SK-N-SH (cell line): ENCODE data around the gene POLR3H. TPM values are rescaled to one million over a fixed set of nuclear protein-coding genes. Genes with fewer than 3 reads are reported as not detected.

ENCODE experiments used
- CTCF ChIA-PET: fragments of 300-600, 350-600 bp; formaldehyde crosslinking; extraction: SDS; loops from one replicate; lab custom pipeline; 2021; lab: Yijun Ruan, JAX
- POLR2A ChIA-PET: fragments of 350-600 bp; sonication (Branson Sonifier 250); formaldehyde crosslinking; extraction: SDS; loops from one replicate; lab custom pipeline; 2020; ENCODE audit warnings: antibody characterized with exemption, inconsistent platforms; lab: Yijun Ruan, JAX
- DNase-seq: peaks from one replicate; pipeline ENCODE4 v3.0.0; 2012
- H2AFZ ChIP-seq: fragments of 200-600 bp; sonication (generic); 2 replicates; pipeline ENCODE4 v1.8.1; 2016; ENCODE audit warnings: antibody characterized with exemption, mild to moderate bottlenecking, low read depth
- H3F3A ChIP-seq: fragments of 200-600 bp; sonication (generic); replicated peaks from 2 replicates; pipeline ENCODE3; 2016; ENCODE audit warnings: antibody characterized with exemption, mild to moderate bottlenecking; ENCODE audit not compliant: insufficient read depth
- H3K27ac ChIP-seq, 2 experiments: fragments of 200-500 bp in 1 of 2; fragments of 200-600 bp in 1 of 2; sonication (Bioruptor generic) in 1 of 2; sonication (generic), shearing (Covaris generic) in 1 of 2; 2 replicates each; pipeline versions ENCODE4 v1.5.1 to v1.6.1; 2014 to 2016; ENCODE audit warnings: low read depth in 2 of 2, inconsistent platforms in 1 of 2, low read length in 1 of 2, mild to moderate bottlenecking in 1 of 2, mixed read lengths in 1 of 2
- H3K27me3 ChIP-seq: fragments of 200-600 bp; sonication (generic), shearing (Covaris generic); 2 replicates; pipeline ENCODE4 v1.6.1; 2016; ENCODE audit warnings: mixed run types; ENCODE audit not compliant: insufficient read depth
- H3K36me3 ChIP-seq, 2 experiments: fragments of 200-500 bp in 1 of 2; fragments of 200-600 bp in 1 of 2; sonication (Bioruptor generic) in 1 of 2; sonication (generic) in 1 of 2; replicated peaks in 1 of 2; 2 replicates each; pipeline versions ENCODE3 to v1.5.1; 2014 to 2016; ENCODE audit warnings: low read length in 1 of 2, mild to moderate bottlenecking in 1 of 2; ENCODE audit not compliant: insufficient read depth in 2 of 2, control insufficient read depth in 1 of 2
- H3K4me1 ChIP-seq, 2 experiments: fragments of 200-500 bp in 1 of 2; fragments of 200-600 bp in 1 of 2; sonication (Bioruptor generic) in 1 of 2; sonication (generic), shearing (Covaris generic) in 1 of 2; 2 replicates each; pipeline versions ENCODE4 v1.5.1 to v1.6.1; 2014 to 2016; ENCODE audit warnings: low read depth in 1 of 2, low read length in 1 of 2, mixed run types in 1 of 2; ENCODE audit not compliant: insufficient read depth in 2 of 2, control insufficient read depth in 1 of 2
- H3K4me2 ChIP-seq: fragments of 200-600 bp; sonication (generic), shearing (Covaris generic); 2 replicates; pipeline ENCODE4 v1.6.1; 2017; ENCODE audit warnings: mixed run types
- H3K4me3 ChIP-seq, 2 experiments: fragments of 200-500 bp in 1 of 2; fragments of 200-600 bp in 1 of 2; sonication (Bioruptor generic) in 1 of 2; sonication (generic), shearing (Covaris generic) in 1 of 2; 2 replicates each; pipeline versions ENCODE4 v1.5.1 to v1.8.1; 2014 to 2016; ENCODE audit warnings: low read depth in 2 of 2, inconsistent platforms in 1 of 2, low read length in 1 of 2, mild to moderate bottlenecking in 1 of 2, mixed read lengths in 1 of 2, moderate library complexity in 1 of 2
- H3K79me2 ChIP-seq: fragments of 200-600 bp; sonication (generic); 2 replicates; pipeline ENCODE4 v1.8.1; 2017; ENCODE audit warnings: mild to moderate bottlenecking; ENCODE audit not compliant: insufficient read depth
- H3K9ac ChIP-seq: fragments of 200-600 bp; sonication (generic); 2 replicates; pipeline ENCODE4 v1.6.1; 2017; ENCODE audit warnings: mixed run types
- H3K9me2 ChIP-seq: fragments of 200-600 bp; sonication (generic); 2 replicates; pipeline ENCODE4 v1.6.1; 2017; ENCODE audit warnings: mixed run types
- H3K9me3 ChIP-seq: fragments of 200-600 bp; sonication (generic); 2 replicates; pipeline ENCODE4 v1.6.1; 2017; ENCODE audit warnings: mixed run types, mild to moderate bottlenecking, moderate library complexity
- H4K20me1 ChIP-seq: fragments of 200-600 bp; sonication (generic); 2 replicates; pipeline ENCODE4 v1.6.1; 2017; ENCODE audit warnings: mild to moderate bottlenecking, mixed run types; ENCODE audit not compliant: insufficient read depth
- CHD2 ChIP-seq: fragments of 150-350 bp; IDR thresholded peaks from 2 replicates; pipeline ENCODE4 v1.6.1; 2018; ENCODE audit warnings: low read length; ENCODE audit not compliant: partially characterized antibody
- ELF1 ChIP-seq: IDR thresholded peaks from 2 replicates; pipeline ENCODE4 v1.4.0; 2012
- GABPA ChIP-seq: IDR thresholded peaks from 2 replicates; pipeline ENCODE4 v1.4.0; 2012; ENCODE audit warnings: low read depth, mild to moderate bottlenecking
- JUND ChIP-seq: IDR thresholded peaks from 2 replicates; pipeline ENCODE4 v1.4.0; 2012
- MAX ChIP-seq: IDR thresholded peaks from 2 replicates; pipeline ENCODE4 v1.4.0; 2012; ENCODE audit warnings: low read depth
- MEF2A ChIP-seq: IDR thresholded peaks from 2 replicates; pipeline ENCODE4 v1.4.0; 2012; ENCODE audit warnings: low read depth, borderline replicate concordance
- NRF1 ChIP-seq: IDR thresholded peaks from 2 replicates; pipeline ENCODE4 v1.6.1; 2012; ENCODE audit warnings: low read depth, mild to moderate bottlenecking, low read length
- PBX3 ChIP-seq: IDR thresholded peaks from 2 replicates; pipeline ENCODE4; 2012
- RAD21 ChIP-seq: IDR thresholded peaks from 2 replicates; pipeline ENCODE4 v1.6.1; 2012; ENCODE audit warnings: mild to moderate bottlenecking, low read length
- REST ChIP-seq: IDR thresholded peaks from 2 replicates; pipeline ENCODE4 v1.6.1; 2012; ENCODE audit warnings: mild to moderate bottlenecking, low read depth, low read length, moderate library complexity
- RXRA ChIP-seq: IDR thresholded peaks from 2 replicates; pipeline ENCODE4 v1.4.0; 2012; ENCODE audit warnings: low read depth, mild to moderate bottlenecking, borderline replicate concordance
- SIN3A ChIP-seq: IDR thresholded peaks from 2 replicates; pipeline ENCODE4 v1.6.1; 2012; ENCODE audit warnings: low read depth, mild to moderate bottlenecking, low read length, moderate library complexity, borderline replicate concordance
- SMC3 ChIP-seq: IDR thresholded peaks from 2 replicates; pipeline ENCODE4 v1.6.1; 2012; ENCODE audit warnings: low read depth, low read length, improper control_type of control experiment
- TCF12 ChIP-seq: IDR thresholded peaks from 2 replicates; pipeline ENCODE4 v1.4.0; 2012
- TEAD4 ChIP-seq: IDR thresholded peaks from 2 replicates; pipeline ENCODE4 v1.4.0; 2012; ENCODE audit warnings: mild to moderate bottlenecking, borderline replicate concordance; ENCODE audit not compliant: insufficient read depth
- USF2 ChIP-seq: fragments of 150-350 bp; IDR thresholded peaks from 2 replicates; pipeline ENCODE4 v1.6.1; 2017; ENCODE audit warnings: antibody characterized with exemption, low read length, low read depth, borderline replicate concordance
- YY1 ChIP-seq: IDR thresholded peaks from 2 replicates; pipeline ENCODE4 v1.4.0; 2012; ENCODE audit warnings: low read depth, mild to moderate bottlenecking
- ZBTB33 ChIP-seq: IDR thresholded peaks from 2 replicates; pipeline ENCODE4 v1.4.0; 2012; ENCODE audit warnings: low read depth, borderline replicate concordance
- WGBS: methylation state at CpG from one replicate; pipeline ENCODE4 v1.1.6; 2017; ENCODE audit warnings: low lambda C conversion rate; 5-methylcytosine and 5-hydroxymethylcytosine counted together
- polyA plus RNA-seq, 3 experiments: library from polyadenylated mRNA; depleted of rRNA; stranded (reverse); fragments of >200 nt; gene quantifications; 2 replicates each; pipeline ENCODE4 v1.2.3, GENCODE V29; 2012

Gene POLR3H
- polyA plus RNA-seq, 1 of the 3 experiments (the other 2 are of a cell fraction) = 22.9 TPM

GRCh38 chr22:41585898-41586297 lies 41.6 kb upstream of the POLR3H start:
- Histone ChIP-seq H3K79me2 (peaks cover 17% of the 10 kb centered on the region; the same call in 1 of the 2 replicates), H4K20me1 (no peaks in the 10 kb centered on the region), H3K9me2 (no peaks in the 10 kb centered on the region), H3K4me1 (peaks cover 0 to 5% of the 10 kb centered on the region in 2 experiments; a peak in 1 of 4 replicates), H3F3A (no peaks in the 10 kb centered on the region), H3K4me3 (no peak overlapping the region), H3K27ac (no peak overlapping the region), H2AFZ (no peak overlapping the region), H3K9me3 (no peaks in the 10 kb centered on the region), H3K9ac (no peak overlapping the region), H3K4me2 (no peak overlapping the region), H3K36me3 (no peaks in the 10 kb centered on the region), H3K27me3 (no peaks in the 10 kb centered on the region)
- DNase-seq = no peak
- WGBS = 92% methylated on average over 6 of the region's 7 CpGs
- POLR2A ChIA-PET = no interaction called here
- CTCF ChIA-PET = no interaction called here
- TF ChIP-seq CHD2 = no peak
- TF ChIP-seq TCF12 = no peak
- no peak for TF ChIP-seq YY1
- no peak for TF ChIP-seq SMC3
- TF ChIP-seq NRF1 = no peak
- TF ChIP-seq GABPA = no peak
- no peak for TF ChIP-seq TEAD4
- TF ChIP-seq REST = no peak

- Histone ChIP-seq H4K20me1 (no peaks in the 10 kb centered on the region), H3F3A (no peaks in the 10 kb centered on the region), H3K27me3 (no peaks in the 10 kb centered on the region), H2AFZ (no peak overlapping the region), H3K4me2 (no peak overlapping the region), H3K79me2 (peaks cover 17% of the 10 kb centered on the region; the same call in 1 of the 2 replicates), H3K4me3 (no peak overlapping the region), H3K4me1 (peaks cover 0 to 5% of the 10 kb centered on the region in 2 experiments; a peak in 1 of 4 replicates), H3K9me3 (no peaks in the 10 kb centered on the region), H3K36me3 (no peaks in the 10 kb centered on the region), H3K9ac (no peak overlapping the region), H3K9me2 (no peaks in the 10 kb centered on the region), H3K27ac (no peak overlapping the region)
- CTCF ChIA-PET = no interaction called here
- POLR2A ChIA-PET = no interaction called here
- DNase-seq = no peak
- 90% methylated on average over 5 of the region's 6 CpGs for WGBS
- no peak for TF ChIP-seq RAD21
- no peak for TF ChIP-seq SMC3
- no peak for TF ChIP-seq ELF1
- no peak for TF ChIP-seq PBX3
- no peak for TF ChIP-seq SIN3A
- TF ChIP-seq RXRA = no peak
- no peak for TF ChIP-seq REST
- no peak for TF ChIP-seq JUND
- TF ChIP-seq MEF2A = no peak
- no peak for TF ChIP-seq MAX
- no peak for TF ChIP-seq ZBTB33
- no peak for TF ChIP-seq USF2
Measured at GRCh38 chr22:41584881-41585280, 40.6 kb upstream of the POLR3H start.
